Glomerular visceral epithelial cell (primary cell): ENCODE measurements around the gene MYRIP.
"Not testable (repeated sequence)": the region's sequence is repeated elsewhere in the genome, so short reads cannot be mapped to it uniquely, and the experiment has no call there.

ENCODE experiments used
- DNase-seq: peaks from one replicate; pipeline ENCODE4 v3.0.0-alpha.2; 2016; ENCODE audit errors: extremely low spot score

Gene MYRIP

GRCh38 chr3:39809181-39809994 is at the start of gene MYRIP:
Gene MYRIP, plus strand, starts transcription at chr3:39809609. Its CDS starts 91,208 bp downstream, at chr3:39900817.
- peak; percentile 34 for DNase-seq

GRCh38 chr3:39760325-39760724 is 49.1 kb upstream of the MYRIP start:
- DNase-seq: no peak

GRCh38 chr3:39762537-39763070 is 46.8 kb upstream of the MYRIP start:
- no peak for DNase-seq

- DNase-seq: no peak
These were observed 46.0 kb upstream of the MYRIP start for GRCh38 chr3:39763390-39763789.

- DNase-seq: no peak
These were observed 43.8 kb upstream of the MYRIP start for GRCh38 chr3:39765575-39765974.

- no peak for DNase-seq
These were observed 43.0 kb upstream of the MYRIP start for GRCh38 chr3:39766433-39766832.

- not testable (repeated sequence) for DNase-seq
These were observed 42.5 kb upstream of the MYRIP start for GRCh38 chr3:39766909-39767308.

GRCh38 chr3:39778168-39778567 is 31.2 kb upstream of the MYRIP start:
- not testable (repeated sequence) for DNase-seq

- DNase-seq: no peak
These were observed 29.7 kb upstream of the MYRIP start for GRCh38 chr3:39779511-39780230.

- no peak for DNase-seq
These were observed 29.1 kb upstream of the MYRIP start for GRCh38 chr3:39780352-39780751.

- no peak for DNase-seq
These were observed 28.4 kb upstream of the MYRIP start for GRCh38 chr3:39781025-39781424.

- DNase-seq: no peak
These were observed 27.8 kb upstream of the MYRIP start for GRCh38 chr3:39781632-39782031.

GRCh38 chr3:39783680-39784079 is 25.7 kb upstream of the MYRIP start:
- no peak for DNase-seq

GRCh38 chr3:39784922-39785321 is 24.5 kb upstream of the MYRIP start:
- DNase-seq: no peak

- DNase-seq: no peak
These were observed 21.1 kb upstream of the MYRIP start for GRCh38 chr3:39788128-39788883.

- DNase-seq: no peak
These were observed 17.8 kb upstream of the MYRIP start for GRCh38 chr3:39791603-39792002.

GRCh38 chr3:39794880-39795279 is 14.5 kb upstream of the MYRIP start:
- DNase-seq: no peak

- no peak for DNase-seq
These were observed 8.2 kb upstream of the MYRIP start for GRCh38 chr3:39801216-39801615.

- not testable (repeated sequence) for DNase-seq
These were observed 6.9 kb upstream of the MYRIP start for GRCh38 chr3:39802486-39802885.

GRCh38 chr3:39803956-39804355 is 5.5 kb upstream of the MYRIP start:
- no peak for DNase-seq

- DNase-seq: no peak
These were observed 4.5 kb upstream of the MYRIP start for GRCh38 chr3:39804951-39805350.

GRCh38 chr3:39805650-39806049 is 3.8 kb upstream of the MYRIP start:
- no peak for DNase-seq
